GM03348 (cell line): ENCODE results near the gene STOX2.

Experiments
- DNase-seq: peaks from one replicate; pipeline ENCODE4 v3.0.0; 2012; ENCODE audit warnings: low spot score

STOX2 gene

DNA sequence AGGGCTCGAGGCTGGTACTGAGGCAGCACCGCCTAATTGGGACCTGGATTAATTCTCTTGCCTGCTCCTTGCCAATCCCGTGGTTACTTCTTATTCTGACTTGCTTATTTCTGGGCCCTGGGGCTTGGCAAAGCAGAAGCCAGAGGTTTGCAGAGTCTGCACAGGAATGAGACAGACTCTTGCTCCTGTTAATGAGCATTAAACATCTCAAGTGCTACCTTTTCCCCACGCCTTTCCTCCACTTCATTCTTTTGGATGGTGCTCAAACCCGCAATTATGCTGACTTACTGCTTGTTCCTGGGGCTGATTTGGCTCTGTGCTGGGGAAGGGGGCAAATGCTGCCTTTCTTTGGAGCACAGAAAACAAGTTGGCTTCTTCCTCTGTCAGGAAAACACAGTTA lies 16.5 kb upstream of the STOX2 start:
- DNase-seq, result no peak

GRCh38 chr4:183889190-183889589 lies 15.9 kb upstream of the STOX2 start:
- no peak for DNase-seq

GRCh38 chr4:183897193-183897592 lies 7.9 kb upstream of the STOX2 start:
- DNase-seq, result no peak

DNA sequence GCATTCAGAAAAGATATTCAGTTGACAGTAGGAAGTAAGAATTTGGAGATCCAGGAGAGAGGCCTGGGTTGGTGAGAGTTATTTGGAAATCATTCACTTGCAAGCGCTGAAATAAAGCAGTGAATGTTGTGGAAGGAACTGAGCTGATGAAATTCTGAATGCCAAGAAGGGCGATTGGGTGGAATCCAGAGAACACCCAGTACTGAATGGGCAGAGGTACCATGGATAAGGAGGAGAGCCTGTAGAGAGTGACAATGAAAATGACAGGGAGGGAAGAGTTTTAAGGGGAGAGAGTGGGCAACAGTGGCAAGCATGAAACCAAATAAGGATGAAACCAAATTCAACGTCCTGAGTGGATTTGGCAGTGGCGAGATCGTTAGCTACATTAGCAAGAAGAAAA lies 6.7 kb upstream of the STOX2 start:
- DNase-seq, result no peak

- no peak for DNase-seq
Measured at GRCh38 chr4:183903021-183903760, 1.9 kb upstream of the STOX2 start.

- peak; percentile 31 for DNase-seq
Measured at GRCh38 chr4:183905593-183906488, 734 bp downstream of the STOX2 start.

- no peak for DNase-seq
Measured at GRCh38 chr4:183906489-183906738, 1.3 kb downstream of the STOX2 start.

- peak; percentile 15 for DNase-seq
Measured at GRCh38 chr4:183906739-183907651, 1.9 kb downstream of the STOX2 start.

GRCh38 chr4:183907871-183908683 lies 3.0 kb downstream of the STOX2 start:
- DNase-seq, result no peak

DNA sequence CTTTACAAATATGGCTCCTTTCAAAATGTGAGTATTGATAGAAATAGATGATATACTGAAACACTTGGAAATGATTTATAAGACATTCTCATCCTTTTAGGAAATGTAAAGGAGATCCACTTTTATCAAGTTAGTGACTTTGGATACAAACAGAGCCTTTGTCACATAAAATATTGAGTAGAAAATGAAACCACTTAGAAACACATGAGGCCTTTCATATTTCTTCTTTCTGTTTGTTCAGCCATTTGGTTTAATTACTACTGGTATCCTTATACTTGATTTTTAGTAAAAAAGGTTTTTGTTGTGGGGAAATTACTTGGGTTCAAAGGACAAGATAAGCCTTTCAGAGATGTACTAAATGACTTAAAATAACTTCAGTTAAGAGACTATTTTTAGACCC lies 4.1 kb downstream of the STOX2 start:
- no peak for DNase-seq

- no peak for DNase-seq
Measured at GRCh38 chr4:183909801-183910200, 4.7 kb downstream of the STOX2 start.

DNA sequence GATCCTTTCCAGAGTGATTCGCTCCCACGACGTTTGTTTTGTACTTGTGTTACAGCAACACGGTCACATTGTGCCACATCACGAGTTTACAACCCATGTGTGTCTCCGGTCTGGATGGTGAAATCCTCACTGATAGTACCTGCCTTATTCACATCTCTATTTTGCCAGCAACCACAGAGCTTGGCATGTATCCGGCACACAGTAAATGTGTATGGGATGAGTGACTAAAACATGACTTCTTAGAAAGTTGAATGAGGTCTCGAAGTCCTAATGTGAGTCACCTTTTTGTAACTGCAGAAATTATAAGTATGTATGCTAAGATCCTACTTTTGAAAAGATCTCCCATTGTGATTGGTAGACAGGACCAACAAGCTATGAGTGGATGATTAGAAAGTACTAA lies 7.5 kb downstream of the STOX2 start:
- no peak for DNase-seq

DNA sequence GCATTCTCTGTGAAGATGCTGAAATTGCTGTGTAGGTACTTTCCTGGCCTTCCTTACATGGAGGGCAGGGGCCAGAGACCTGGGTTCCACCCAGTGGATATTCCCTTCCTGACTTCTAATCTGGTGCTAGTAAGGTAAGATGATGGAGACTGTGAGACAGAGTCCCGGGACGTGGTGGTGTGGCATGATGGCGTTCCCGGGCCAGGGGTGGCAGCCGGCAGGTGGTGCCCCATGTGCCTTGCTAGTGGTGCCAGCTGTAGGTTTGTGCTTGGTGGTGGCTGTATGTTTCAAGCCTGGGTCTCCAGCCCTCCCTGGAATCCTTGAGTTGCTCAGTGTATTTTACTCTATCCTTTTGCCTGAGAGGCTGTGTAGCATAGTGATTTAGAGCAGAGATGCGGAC lies 10.9 kb downstream of the STOX2 start:
- DNase-seq, result no peak

- no peak for DNase-seq
Measured at GRCh38 chr4:183918696-183919095, 13.6 kb downstream of the STOX2 start.

GRCh38 chr4:183919141-183919540 lies 14.0 kb downstream of the STOX2 start:
- DNase-seq, result no peak

GRCh38 chr4:183920512-183920911 lies 15.4 kb downstream of the STOX2 start:
- no peak for DNase-seq

DNA sequence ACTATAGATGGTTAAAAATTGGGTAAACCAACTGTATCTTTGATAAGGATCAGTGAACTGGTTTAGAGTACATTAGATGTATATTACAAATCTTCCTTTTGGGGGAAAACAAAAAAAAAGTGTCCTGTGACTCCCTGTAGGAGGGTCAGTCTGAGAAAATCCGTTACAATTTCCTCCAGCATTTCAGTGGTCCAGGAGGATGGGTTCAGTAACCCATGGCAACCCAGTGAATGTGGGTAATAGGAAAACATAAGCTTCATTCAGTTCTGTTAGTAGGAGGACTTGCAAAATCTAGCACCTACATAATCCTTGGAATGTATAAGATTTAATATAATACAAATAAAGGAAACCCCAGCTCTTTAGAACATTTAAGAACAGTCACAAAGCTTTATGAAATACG lies 16.2 kb downstream of the STOX2 start:
- DNase-seq, result no peak

DNA sequence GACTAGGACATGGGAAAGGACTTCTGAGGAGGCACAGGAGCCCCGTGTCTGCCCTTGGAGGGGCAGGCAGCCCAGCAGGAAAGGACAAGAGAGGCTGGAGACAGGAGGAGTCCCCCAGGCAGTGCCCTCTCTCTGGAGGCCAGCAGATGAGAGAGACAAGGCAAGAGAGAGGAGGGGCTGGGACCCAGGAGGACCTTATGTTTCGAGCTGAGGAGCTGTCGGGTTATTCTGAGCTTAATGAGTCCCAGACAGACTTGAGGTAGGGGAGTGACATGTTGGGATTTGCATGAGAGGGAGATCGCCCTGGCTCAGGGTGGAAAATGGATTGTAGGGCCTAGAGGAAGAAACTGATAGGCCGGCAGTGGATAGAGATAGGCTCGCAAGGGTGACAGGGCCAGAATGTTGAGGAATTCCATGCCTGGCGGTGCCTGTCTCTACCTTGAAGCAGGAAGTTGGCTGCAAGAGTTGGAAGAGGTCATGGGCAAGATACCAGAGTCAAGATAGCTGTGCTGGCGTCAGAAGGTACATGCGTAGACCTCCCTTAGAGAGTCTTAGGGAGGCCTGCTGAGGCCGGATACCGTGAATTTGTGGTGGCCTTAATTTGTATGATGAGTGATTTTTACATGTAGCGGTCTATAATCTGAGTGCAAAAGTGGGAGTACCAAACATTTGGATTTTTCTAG lies 19.4 kb downstream of the STOX2 start:
- DNase-seq, result no peak

- DNase-seq, result no peak
Measured at GRCh38 chr4:183926950-183927349, 21.8 kb downstream of the STOX2 start.

- DNase-seq, result no peak
Measured at GRCh38 chr4:183932576-183932975, 27.5 kb downstream of the STOX2 start.

DNA sequence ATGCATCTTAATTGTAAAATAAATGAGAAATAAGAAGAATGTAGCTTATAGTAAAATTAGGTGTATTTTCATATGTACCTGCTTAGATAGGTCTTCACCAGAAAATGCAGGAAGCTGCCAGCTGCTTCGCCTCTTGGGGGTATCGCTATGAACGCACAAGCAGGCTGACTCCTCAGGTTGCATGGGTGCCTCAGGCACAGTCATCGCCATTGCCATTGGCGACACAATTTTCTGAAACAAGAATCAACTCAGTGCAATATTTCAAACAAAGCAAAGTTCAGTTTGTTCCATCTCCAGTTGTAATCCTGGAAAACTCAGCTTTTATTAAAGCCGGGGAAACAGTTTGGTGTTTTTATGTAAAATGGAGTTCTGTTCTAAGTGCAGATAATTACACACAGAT lies 29.7 kb downstream of the STOX2 start:
- DNase-seq, result no peak
